Measurements from ENCODE around the gene RAB29.

The RAB29 gene

GRCh38 chr1:205783904-205784303 is 8.6 kb upstream of the RAB29 start:
- H3K27me3 Mint-ChIP-seq (ENCODE audit: low read depth), result no peaks in the 10 kb centered on the region
- no peak overlapping the region for H3K27ac Mint-ChIP-seq
- H3K4me3 Mint-ChIP-seq, result no peak overlapping the region
- H3K4me1 Mint-ChIP-seq (ENCODE audit: low read depth), result peaks cover 8% of the 10 kb centered on the region
- H3K36me3 Mint-ChIP-seq (ENCODE audit: low read depth), result no peaks in the 10 kb centered on the region
- H3K9me3 Mint-ChIP-seq, result no peaks in the 10 kb centered on the region

GRCh38 chr1:205783433-205783795 is 8.1 kb upstream of the RAB29 start:
- Mint-ChIP-seq H3K27me3 (ENCODE audit: low read depth) (no peaks in the 10 kb centered on the region), H3K36me3 (ENCODE audit: low read depth) (no peaks in the 10 kb centered on the region), H3K4me1 (ENCODE audit: low read depth) (peaks cover 8% of the 10 kb centered on the region), H3K4me3 (no peak overlapping the region), H3K27ac (no peak overlapping the region), H3K9me3 (no peaks in the 10 kb centered on the region)

DNA sequence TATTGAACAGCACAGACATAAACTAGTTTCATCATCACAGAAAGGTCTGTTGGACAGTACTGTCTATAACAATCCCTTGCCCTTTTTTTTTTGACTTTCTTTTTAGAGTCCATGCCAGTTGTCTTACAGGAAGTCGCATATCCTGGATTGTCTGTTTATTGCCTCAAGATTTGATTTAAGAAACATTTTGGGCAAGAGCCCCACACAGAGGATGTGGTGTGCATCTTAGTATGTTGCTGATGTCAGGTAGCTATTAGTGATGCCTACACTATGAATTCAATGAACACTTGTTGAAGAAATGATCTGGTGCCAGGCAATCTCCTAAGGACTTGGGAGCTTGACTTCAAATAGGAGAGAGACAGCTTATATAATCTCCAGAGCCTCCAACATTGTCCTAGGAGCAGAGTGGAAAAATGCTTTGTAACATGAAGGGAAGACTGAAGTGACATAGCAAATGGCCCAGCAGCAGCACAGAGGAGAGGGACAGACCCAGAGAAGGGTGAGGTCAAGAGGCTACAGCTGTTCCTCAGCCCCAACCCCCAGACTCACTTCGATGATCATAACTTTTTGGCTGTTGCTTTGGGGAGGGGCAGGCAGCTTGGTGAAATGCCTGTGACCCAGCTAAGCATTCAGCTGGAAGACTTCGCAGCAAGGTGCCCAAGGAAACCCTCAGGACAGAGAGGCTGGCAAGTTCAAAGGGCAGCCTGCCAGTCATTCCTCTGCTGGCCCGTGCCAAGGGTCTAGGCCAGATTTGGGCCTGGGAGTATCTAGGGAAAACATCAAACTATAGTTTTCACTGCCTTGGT is 7.5 kb upstream of the RAB29 start:
- Mint-ChIP-seq H3K27me3 (ENCODE audit: low read depth) (no peaks in the 10 kb centered on the region), H3K9me3 (no peaks in the 10 kb centered on the region), H3K4me3 (no peak overlapping the region), H3K27ac (peak overlapping the region; percentile 85), H3K36me3 (ENCODE audit: low read depth) (no peaks in the 10 kb centered on the region), H3K4me1 (ENCODE audit: low read depth) (peaks cover 11% of the 10 kb centered on the region)

DNA sequence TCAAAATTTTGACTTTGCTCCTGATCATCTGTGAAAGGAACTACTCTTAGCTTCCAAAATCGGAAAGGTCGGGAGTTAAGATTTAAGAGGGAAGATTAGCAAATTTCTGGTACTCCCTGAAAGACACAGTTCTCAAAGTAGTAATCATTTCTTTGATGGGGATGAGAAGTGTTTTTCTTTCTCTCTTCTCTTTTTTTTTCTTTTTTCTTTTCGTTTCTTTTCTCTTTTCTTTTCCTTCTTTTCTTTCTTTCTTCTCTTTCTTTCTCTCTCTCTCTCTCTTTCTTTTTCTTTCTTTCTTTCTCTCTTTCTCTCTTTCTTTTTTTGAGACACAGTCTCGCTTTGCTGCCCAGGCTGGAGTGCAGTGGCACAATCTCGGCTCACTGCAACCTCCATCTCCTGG is 5.1 kb upstream of the RAB29 start:
- H3K27me3 Mint-ChIP-seq (ENCODE audit: low read depth), result no peaks in the 10 kb centered on the region
- H3K9me3 Mint-ChIP-seq, result no peaks in the 10 kb centered on the region
- H3K4me3 Mint-ChIP-seq, result no peak overlapping the region
- H3K36me3 Mint-ChIP-seq (ENCODE audit: low read depth), result peaks cover under 1% of the 10 kb centered on the region
- H3K4me1 Mint-ChIP-seq (ENCODE audit: low read depth), result peaks cover 26% of the 10 kb centered on the region
- H3K27ac Mint-ChIP-seq, result no peak overlapping the region

- Mint-ChIP-seq H3K36me3 (ENCODE audit: low read depth) (peaks cover 14% of the 10 kb centered on the region), H3K27ac (no peak overlapping the region), H3K27me3 (ENCODE audit: low read depth) (no peaks in the 10 kb centered on the region)
Measured at GRCh38 chr1:205777994-205778393, 2.7 kb upstream of the RAB29 start.

GRCh38 chr1:205775717-205776056 is 405 bp upstream of the RAB29 start:
- peak overlapping the region; percentile 97 for H3K4me3 Mint-ChIP-seq
- peaks cover 52% of the 10 kb centered on the region for H3K4me1 Mint-ChIP-seq (ENCODE audit: low read depth)
- H3K27ac Mint-ChIP-seq, result peak overlapping the region; percentile 98
- H3K27me3 Mint-ChIP-seq (ENCODE audit: low read depth), result no peaks in the 10 kb centered on the region
- no peaks in the 10 kb centered on the region for H3K9me3 Mint-ChIP-seq
- peaks cover 29% of the 10 kb centered on the region for H3K36me3 Mint-ChIP-seq (ENCODE audit: low read depth)

More at GRCh38 chr1:205777994-205778393, 2.7 kb upstream of the RAB29 start:
- peaks cover 38% of the 10 kb centered on the region for H3K4me1 Mint-ChIP-seq (ENCODE audit: low read depth)
- no peaks in the 10 kb centered on the region for H3K9me3 Mint-ChIP-seq
- H3K4me3 Mint-ChIP-seq, result no peak overlapping the region

DNA sequence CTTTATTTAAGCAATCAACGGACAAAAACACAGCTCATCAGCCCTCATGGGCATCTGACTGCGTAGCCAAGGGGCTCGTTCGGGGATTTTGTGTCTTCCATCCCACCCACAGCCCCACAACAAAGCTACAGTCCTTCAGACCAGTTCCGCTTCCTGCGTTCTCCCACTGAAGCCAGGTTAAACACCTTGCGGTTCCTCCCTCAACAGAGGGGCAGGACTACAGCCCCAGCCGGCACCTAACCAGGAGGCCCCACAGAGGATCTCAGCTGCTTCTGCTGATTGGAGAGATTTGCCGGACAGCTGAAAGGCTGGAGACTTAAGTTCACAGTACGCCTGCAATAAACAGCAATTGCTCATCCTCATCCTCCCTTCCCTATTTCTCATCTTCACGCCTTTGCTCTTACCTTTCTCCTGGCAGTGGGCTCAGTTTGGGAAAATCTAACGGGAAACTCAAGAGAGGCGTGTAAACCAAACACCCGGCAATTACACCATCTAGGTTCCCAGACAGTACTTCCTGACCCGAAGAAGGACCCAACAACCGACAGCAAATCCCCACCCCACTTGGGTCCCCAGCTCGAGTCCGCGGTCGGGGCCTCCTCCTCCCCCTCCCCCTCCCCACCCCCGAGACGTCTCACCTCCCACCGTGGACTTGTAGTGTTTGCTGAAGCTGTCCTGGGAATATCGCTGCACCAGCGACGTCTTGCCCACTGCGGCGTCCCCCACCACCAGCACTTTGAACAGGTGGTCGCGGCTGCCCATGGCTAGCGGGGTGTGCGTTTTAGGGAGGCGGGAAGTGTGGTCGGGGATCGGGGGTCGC is 876 bp downstream of the RAB29 start:
- H3K4me1 Mint-ChIP-seq (ENCODE audit: low read depth), result peaks cover 53% of the 10 kb centered on the region
- H3K27me3 Mint-ChIP-seq (ENCODE audit: low read depth), result no peaks in the 10 kb centered on the region
- H3K4me3 Mint-ChIP-seq, result peak overlapping the region; percentile 97
- peaks cover 41% of the 10 kb centered on the region for H3K36me3 Mint-ChIP-seq (ENCODE audit: low read depth)
- no peaks in the 10 kb centered on the region for H3K9me3 Mint-ChIP-seq
- H3K27ac Mint-ChIP-seq, result peak overlapping the region; percentile 98

GRCh38 chr1:205772607-205773032 is 2.7 kb downstream of the RAB29 start:
- peaks cover 51% of the 10 kb centered on the region for H3K4me1 Mint-ChIP-seq (ENCODE audit: low read depth)
- peaks cover 52% of the 10 kb centered on the region for H3K36me3 Mint-ChIP-seq (ENCODE audit: low read depth)
- H3K27ac Mint-ChIP-seq, result peak overlapping the region; percentile 67
- H3K9me3 Mint-ChIP-seq, result no peaks in the 10 kb centered on the region
- no peaks in the 10 kb centered on the region for H3K27me3 Mint-ChIP-seq (ENCODE audit: low read depth)
- peak overlapping the region; percentile 68 for H3K4me3 Mint-ChIP-seq

DNA sequence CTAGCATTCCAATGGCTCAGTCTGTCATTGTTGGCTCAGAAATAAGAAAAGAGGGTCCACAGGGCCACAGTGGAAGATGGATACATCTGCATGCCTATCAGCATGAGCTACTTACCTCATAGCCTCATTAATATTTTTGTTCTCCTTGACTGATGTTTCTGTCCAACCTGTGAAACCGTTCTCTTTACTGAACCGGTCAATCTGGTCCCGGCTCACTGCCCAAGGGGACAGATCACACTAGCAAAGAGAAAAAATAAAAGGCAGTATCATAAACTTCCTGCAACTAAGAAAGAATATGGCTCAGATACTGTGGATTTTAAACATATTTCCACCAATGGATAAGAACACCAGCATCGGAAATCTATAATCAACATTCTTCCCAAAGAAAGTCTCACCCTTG is 4.7 kb downstream of the RAB29 start:
- no peaks in the 10 kb centered on the region for H3K9me3 Mint-ChIP-seq
- H3K36me3 Mint-ChIP-seq (ENCODE audit: low read depth), result peaks cover 61% of the 10 kb centered on the region
- no peaks in the 10 kb centered on the region for H3K27me3 Mint-ChIP-seq (ENCODE audit: low read depth)
- peaks cover 47% of the 10 kb centered on the region for H3K4me1 Mint-ChIP-seq (ENCODE audit: low read depth)
- H3K27ac Mint-ChIP-seq, result no peak overlapping the region
- peak overlapping the region; percentile 14 for H3K4me3 Mint-ChIP-seq

- H3K27me3 Mint-ChIP-seq (ENCODE audit: low read depth), result no peaks in the 10 kb centered on the region
- no peak overlapping the region for H3K27ac Mint-ChIP-seq
- H3K4me3 Mint-ChIP-seq, result no peak overlapping the region
- H3K4me1 Mint-ChIP-seq (ENCODE audit: low read depth), result peaks cover 44% of the 10 kb centered on the region
- no peaks in the 10 kb centered on the region for H3K9me3 Mint-ChIP-seq
- peaks cover 59% of the 10 kb centered on the region for H3K36me3 Mint-ChIP-seq (ENCODE audit: low read depth)
Measured at GRCh38 chr1:205769641-205770365, 5.5 kb downstream of the RAB29 start.

DNA sequence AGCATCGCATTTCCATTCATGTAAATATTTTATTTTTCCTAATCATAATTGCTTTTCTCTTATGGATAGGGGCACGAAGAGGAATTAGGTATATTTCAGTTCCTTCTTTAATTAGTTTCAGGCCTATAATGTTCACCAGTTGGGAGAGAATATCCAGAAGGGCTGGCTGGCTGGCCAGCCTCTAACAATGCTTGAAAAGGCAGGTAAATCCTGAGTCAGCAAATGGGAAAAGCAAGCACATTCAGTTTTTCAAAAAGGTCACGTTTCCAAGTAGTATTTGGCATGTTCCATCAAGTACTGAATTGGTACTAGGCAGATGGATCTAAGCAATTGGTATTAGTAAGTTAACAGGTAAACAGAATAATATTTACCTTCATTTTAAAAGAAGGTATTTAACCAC is 8.0 kb downstream of the RAB29 start:
- H3K27ac Mint-ChIP-seq, result no peak overlapping the region
- no peak overlapping the region for H3K4me3 Mint-ChIP-seq
- H3K4me1 Mint-ChIP-seq (ENCODE audit: low read depth), result peaks cover 26% of the 10 kb centered on the region
- no peaks in the 10 kb centered on the region for H3K27me3 Mint-ChIP-seq (ENCODE audit: low read depth)
- H3K9me3 Mint-ChIP-seq, result no peaks in the 10 kb centered on the region
- H3K36me3 Mint-ChIP-seq (ENCODE audit: low read depth), result peaks cover 43% of the 10 kb centered on the region

DNA sequence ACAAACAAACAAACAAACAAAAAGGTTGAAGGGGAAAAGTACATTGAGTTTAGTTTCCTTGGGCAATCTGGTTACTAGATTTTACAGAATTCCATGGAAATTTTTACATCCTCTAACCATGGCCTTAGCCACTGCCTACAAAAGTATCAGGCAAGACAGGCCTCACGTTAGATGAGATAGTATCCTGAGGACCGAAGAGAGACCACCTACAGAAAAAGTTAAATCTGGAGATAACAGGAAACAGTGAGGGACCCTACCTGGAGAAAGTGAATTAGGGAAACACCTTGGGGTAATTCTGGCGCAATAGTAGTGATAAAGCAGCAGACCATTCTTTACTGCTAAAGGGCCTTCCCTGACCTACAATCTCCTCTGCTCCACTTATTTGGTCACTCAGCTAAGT is 8.7 kb downstream of the RAB29 start:
- H3K4me1 Mint-ChIP-seq (ENCODE audit: low read depth), result peaks cover 19% of the 10 kb centered on the region
- H3K36me3 Mint-ChIP-seq (ENCODE audit: low read depth), result peaks cover 39% of the 10 kb centered on the region
- no peak overlapping the region for H3K4me3 Mint-ChIP-seq
- H3K27me3 Mint-ChIP-seq (ENCODE audit: low read depth), result no peaks in the 10 kb centered on the region
- no peaks in the 10 kb centered on the region for H3K9me3 Mint-ChIP-seq
- no peak overlapping the region for H3K27ac Mint-ChIP-seq

GRCh38 chr1:205766038-205766437 is 9.2 kb downstream of the RAB29 start:
- Mint-ChIP-seq H3K36me3 (ENCODE audit: low read depth) (peaks cover 38% of the 10 kb centered on the region), H3K4me3 (no peak overlapping the region)

GRCh38 chr1:205764578-205764977 is 10.7 kb downstream of the RAB29 start:
- H3K4me3 Mint-ChIP-seq, result no peak overlapping the region
- no peaks in the 10 kb centered on the region for H3K9me3 Mint-ChIP-seq
- peaks cover 28% of the 10 kb centered on the region for H3K36me3 Mint-ChIP-seq (ENCODE audit: low read depth)
- H3K27ac Mint-ChIP-seq, result no peak overlapping the region
- H3K27me3 Mint-ChIP-seq (ENCODE audit: low read depth), result no peaks in the 10 kb centered on the region
- H3K4me1 Mint-ChIP-seq (ENCODE audit: low read depth), result peaks cover 10% of the 10 kb centered on the region

More at GRCh38 chr1:205766038-205766437, 9.2 kb downstream of the RAB29 start:
- Mint-ChIP-seq H3K27ac (no peak overlapping the region), H3K9me3 (no peaks in the 10 kb centered on the region), H3K27me3 (ENCODE audit: low read depth) (no peaks in the 10 kb centered on the region), H3K4me1 (ENCODE audit: low read depth) (peaks cover 15% of the 10 kb centered on the region)
